WTC11 (cell line): Measurements from ENCODE around the gene AP3D1. TPM values are rescaled to one million over a fixed set of nuclear protein-coding genes. Genes with fewer than 3 reads are reported as not detected.

Source experiments
- ATAC-seq: fragments of 200-7000 bp; cut with Tn5 transposase; 2 replicates; pipeline ENCODE4 v1.10.0; 2021; ENCODE audit warnings: mild to moderate bottlenecking, moderate library complexity
- CTCF ChIA-PET: fragments of 300-600 bp; sonication (Branson Sonifier 250); formaldehyde crosslinking; loops from one replicate; lab custom pipeline; 2021; ENCODE audit warnings: antibody characterized with exemption; lab: Charles Lee
- POLR2A ChIA-PET: fragments of 350-600 bp; sonication (Branson Sonifier 250); formaldehyde crosslinking; loops from one replicate; lab custom pipeline; 2021; ENCODE audit warnings: antibody characterized with exemption; lab: Charles Lee
- DNase-seq: peaks from one replicate; pipeline ENCODE4 v3.0.0; 2021; ENCODE audit warnings: low spot score
- H3K27ac Mint-ChIP-seq: 2 replicates; pipeline ENCODE4 v1.8.0; 2021; ENCODE audit warnings: mixed read lengths
- H3K27me3 Mint-ChIP-seq: 2 replicates; pipeline ENCODE4 v1.8.0; 2021; ENCODE audit warnings: low read depth, mild to moderate bottlenecking, moderate library complexity, mixed read lengths
- H3K36me3 Mint-ChIP-seq: 2 replicates; pipeline ENCODE4 v1.8.0; 2021; ENCODE audit warnings: mixed read lengths
- H3K4me1 Mint-ChIP-seq: 2 replicates; pipeline ENCODE4 v1.8.0; 2022; ENCODE audit warnings: mixed read lengths
- H3K4me3 Mint-ChIP-seq: 2 replicates; pipeline ENCODE4 v1.8.0; 2021; ENCODE audit warnings: mild to moderate bottlenecking, moderate library complexity, mixed read lengths
- H3K9me3 Mint-ChIP-seq: 2 replicates; pipeline ENCODE4 v1.8.0; 2021; ENCODE audit warnings: mixed read lengths
- CBFB ChIP-seq: sonication (generic); formaldehyde crosslinking; IDR thresholded peaks from 2 replicates; pipeline ENCODE4 v1.8.1; 2022; ENCODE audit warnings: mild to moderate bottlenecking, low read depth, missing genetic modification reagents
- CTCF ChIP-seq: fragments of 200-600 bp; IDR thresholded peaks from 2 replicates; pipeline ENCODE4 v1.8.0; 2022; ENCODE audit warnings: antibody characterized with exemption
- E2F1 ChIP-seq: sonication (generic); formaldehyde crosslinking; IDR thresholded peaks from 2 replicates; pipeline ENCODE4 v1.8.0; 2022; ENCODE audit warnings: mild to moderate bottlenecking, missing genetic modification reagents
- EMX1 ChIP-seq: fragments of 250-450 bp; sonication (Bioruptor Pico); IDR thresholded peaks from 2 replicates; pipeline ENCODE4 v1.8.0; 2021; ENCODE audit warnings: mild to moderate bottlenecking
- ETV6 ChIP-seq: sonication (generic); formaldehyde crosslinking; IDR thresholded peaks from 2 replicates; pipeline ENCODE4 v1.8.1; 2022; ENCODE audit warnings: mild to moderate bottlenecking, missing genetic modification reagents
- FOXJ3 ChIP-seq: sonication (generic); formaldehyde crosslinking; IDR thresholded peaks from 2 replicates; pipeline ENCODE4 v1.9.0; 2021; ENCODE audit warnings: missing genetic modification reagents, mild to moderate bottlenecking, borderline replicate concordance
- GABPB1 ChIP-seq: sonication (generic); formaldehyde crosslinking; IDR thresholded peaks from 2 replicates; pipeline ENCODE4 v1.8.1; 2023; ENCODE audit warnings: mild to moderate bottlenecking, missing genetic modification reagents
- GTF2I ChIP-seq: fragments of 250-450 bp; sonication (Bioruptor Pico); conservative IDR thresholded peaks from 2 replicates; pipeline ENCODE4 v1.4.0; 2021; ENCODE audit warnings: mild to moderate bottlenecking
- HMGXB4 ChIP-seq: sonication (generic); formaldehyde crosslinking; IDR thresholded peaks from 2 replicates; pipeline ENCODE4 v1.8.1; 2023; ENCODE audit warnings: mild to moderate bottlenecking, moderate library complexity, missing genetic modification reagents
- IRF2 ChIP-seq: sonication (generic); formaldehyde crosslinking; IDR thresholded peaks from 2 replicates; pipeline ENCODE4 v1.8.0; 2022; ENCODE audit warnings: low read depth, missing genetic modification reagents, borderline replicate concordance
- KAT7 ChIP-seq: sonication (generic); formaldehyde crosslinking; IDR thresholded peaks from 2 replicates; pipeline ENCODE4 v1.8.1; 2023; ENCODE audit warnings: missing genetic modification reagents, mild to moderate bottlenecking, borderline replicate concordance
- MLX ChIP-seq: sonication (generic); formaldehyde crosslinking; IDR thresholded peaks from 2 replicates; pipeline ENCODE4 v1.8.1; 2023; ENCODE audit warnings: mild to moderate bottlenecking, missing genetic modification reagents, moderate library complexity
- MXD4 ChIP-seq: fragments of 250-450 bp; sonication (Bioruptor Pico); IDR thresholded peaks from 2 replicates; pipeline ENCODE4 v1.8.0; 2021; ENCODE audit warnings: mild to moderate bottlenecking, moderate library complexity, borderline replicate concordance
- NR3C1 ChIP-seq: sonication (generic); formaldehyde crosslinking; conservative IDR thresholded peaks from 2 replicates; pipeline ENCODE4 v1.8.1; 2023; ENCODE audit warnings: low read depth, mild to moderate bottlenecking, missing genetic modification reagents
- PREB ChIP-seq: sonication (generic); formaldehyde crosslinking; IDR thresholded peaks from 2 replicates; pipeline ENCODE4 v1.8.1; 2022; ENCODE audit warnings: mild to moderate bottlenecking, missing genetic modification reagents, moderate library complexity, borderline replicate concordance
- PRRX2 ChIP-seq: fragments of 250-450 bp; sonication (Bioruptor Pico); IDR thresholded peaks from 2 replicates; pipeline ENCODE4 v1.8.0; 2021; ENCODE audit warnings: mild to moderate bottlenecking
- SOX15 ChIP-seq: fragments of 250-450 bp; sonication (Bioruptor Pico); IDR thresholded peaks from 2 replicates; pipeline ENCODE4 v1.9.0; 2021; ENCODE audit warnings: mild to moderate bottlenecking
- SP1 ChIP-seq: sonication (generic); formaldehyde crosslinking; conservative IDR thresholded peaks from 2 replicates; pipeline ENCODE4 v1.8.1; 2022; ENCODE audit warnings: missing genetic modification reagents
- USF2 ChIP-seq: sonication (generic); formaldehyde crosslinking; IDR thresholded peaks from 2 replicates; pipeline ENCODE4 v1.8.1; 2023; ENCODE audit warnings: mild to moderate bottlenecking, missing genetic modification reagents, moderate library complexity
- ZNF219 ChIP-seq: sonication (generic); formaldehyde crosslinking; IDR thresholded peaks from 2 replicates; pipeline ENCODE4 v1.8.0; 2023; ENCODE audit warnings: missing genetic modification reagents, mild to moderate bottlenecking, borderline replicate concordance
- ZNF232 ChIP-seq: sonication (generic); formaldehyde crosslinking; IDR thresholded peaks from 2 replicates; pipeline ENCODE4 v1.8.0; 2022; ENCODE audit warnings: mild to moderate bottlenecking, missing genetic modification reagents
- ZNF263 ChIP-seq: sonication (generic); formaldehyde crosslinking; IDR thresholded peaks from 2 replicates; pipeline ENCODE4 v1.8.1; 2022; ENCODE audit warnings: low read depth, mild to moderate bottlenecking, moderate library complexity, missing genetic modification reagents
- total RNA-seq: library from RNA; stranded (reverse); gene quantifications from 3 replicates; pipeline ENCODE4 v1.2.3, GENCODE V29; 2021

Gene AP3D1
- total RNA-seq, 1 experiment from 2014 or later = 190 TPM

GRCh38 chr19:2057484-2058469 is 93.6 kb downstream of the AP3D1 start (continued):
- TF ChIP-seq USF2 (CRISPR knock-in tag) (no peak), HMGXB4 (CRISPR knock-in tag) (no peak), CTCF (no peak)

GRCh38 chr19:2056837-2057192 is 94.6 kb downstream of the AP3D1 start:
- H3K4me3 Mint-ChIP-seq = no peak overlapping the region
- H3K4me1 Mint-ChIP-seq = peaks cover 25% of the 10 kb centered on the region
- TF ChIP-seq IRF2 = no peak
- TF ChIP-seq SOX15 (CRISPR knock-in tag) = no peak
- no peak for TF ChIP-seq GABPB1 (CRISPR knock-in tag)
- TF ChIP-seq FOXJ3 = no peak
- TF ChIP-seq SP1 (CRISPR knock-in tag) = no peak
- no peak for TF ChIP-seq ETV6 (CRISPR knock-in tag)
- no peak for TF ChIP-seq GTF2I (CRISPR knock-in tag)
- no peak for TF ChIP-seq ZNF232 (CRISPR knock-in tag)
- no peak for TF ChIP-seq MLX
- TF ChIP-seq NR3C1 (CRISPR knock-in tag) = no peak
- TF ChIP-seq MXD4 = no peak
- no peak for TF ChIP-seq PRRX2 (CRISPR knock-in tag)
- no peak for TF ChIP-seq CBFB (CRISPR knock-in tag)
- H3K27me3 Mint-ChIP-seq = no peaks in the 10 kb centered on the region
- ATAC-seq (no peak), DNase-seq (no peak)
- CTCF ChIA-PET = interaction anchor here (1.0 to 1.4 kb wide), 2 partner anchors 13 to 15 kb away, joined by 4 read pairs; no protein-coding TSS in a partner anchor
- no peaks in the 10 kb centered on the region for H3K9me3 Mint-ChIP-seq
- POLR2A ChIA-PET = no interaction called here
- no peaks in the 10 kb centered on the region for H3K36me3 Mint-ChIP-seq
- no peak overlapping the region for H3K27ac Mint-ChIP-seq

GRCh38 chr19:2055931-2056836 is 95.2 kb downstream of the AP3D1 start:
- TF ChIP-seq PREB (CRISPR knock-in tag) (no peak), EMX1 (CRISPR knock-in tag) (no peak), ZNF263 (CRISPR knock-in tag) (peak; percentile 96), KAT7 (no peak), ZNF219 (no peak), IRF2 (no peak), E2F1 (CRISPR knock-in tag) (no peak)
- ChIA-PET POLR2A (no interaction called here), CTCF (interaction anchor here (1.0 to 1.4 kb wide), 2 partner anchors 14 kb away, joined by 4 read pairs; no protein-coding TSS in a partner anchor)
- DNase-seq (no peak), ATAC-seq (no peak; the same call in 1 of the 2 replicates)
- H3K36me3 Mint-ChIP-seq = no peaks in the 10 kb centered on the region
- H3K9me3 Mint-ChIP-seq = no peaks in the 10 kb centered on the region
- no peaks in the 10 kb centered on the region for H3K27me3 Mint-ChIP-seq
- no peak overlapping the region for H3K4me3 Mint-ChIP-seq
- peaks cover 25% of the 10 kb centered on the region for H3K4me1 Mint-ChIP-seq
- peak overlapping the region; percentile 76; the same call in 1 of the 2 replicates for H3K27ac Mint-ChIP-seq
